BE2C (cell line): ENCODE data around the gene CDH3.

Experiments used
- DNase-seq: peaks from one replicate; pipeline ENCODE4 v3.0.0-alpha.2; 2020
- H3K27me3 ChIP-seq: fragments of 250-450 bp; sonication (Bioruptor Pico); 2 replicates; pipeline ENCODE4 v1.5.1; 2020; ENCODE audit warnings: mild to moderate bottlenecking
- H3K36me3 ChIP-seq: fragments of 250-450 bp; sonication (Bioruptor Pico); 2 replicates; pipeline ENCODE4 v1.5.1; 2020; ENCODE audit warnings: mild to moderate bottlenecking
- H3K4me1 ChIP-seq: fragments of 250-450 bp; sonication (Bioruptor Pico); 2 replicates; pipeline ENCODE4 v1.5.1; 2020
- H3K4me3 ChIP-seq: 2 replicates; pipeline ENCODE4 v1.5.1; 2011; ENCODE audit warnings: low read depth, low read length
- H3K9me3 ChIP-seq: fragments of 250-450 bp; sonication (Bioruptor Pico); 2 replicates; pipeline ENCODE4 v1.5.1; 2020
- TF ChIP-seq, protein P1 (sequence below): IDR thresholded peaks from 2 replicates; pipeline ENCODE4 v1.5.1; 2012; ENCODE audit warnings: mild to moderate bottlenecking, low read depth, low read length

CDH3 gene

DNA sequence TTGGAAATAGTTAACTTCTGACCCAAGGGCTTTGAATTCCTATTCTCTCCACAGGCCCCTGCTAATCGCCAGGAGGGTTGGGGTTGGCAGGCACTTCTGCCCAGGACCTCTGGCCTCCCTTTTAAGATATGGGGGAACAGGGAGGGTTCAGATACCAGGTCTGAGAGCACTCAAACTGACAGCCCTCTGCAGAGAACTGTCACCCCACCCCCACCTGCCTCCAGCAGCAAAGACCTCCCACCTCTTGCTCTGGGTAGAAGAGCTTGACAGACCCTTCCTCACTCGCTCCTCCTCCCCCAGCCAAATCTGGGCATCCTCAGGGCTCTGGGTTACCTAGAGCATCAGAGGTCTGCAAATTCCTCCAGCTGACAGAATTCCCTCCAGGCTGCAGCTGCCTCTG is 11.6 kb downstream of the CDH3 start:
- no peaks in the 10 kb centered on the region for H3K36me3 ChIP-seq
- no peaks in the 10 kb centered on the region for H3K9me3 ChIP-seq
- DNase-seq, result no peak
- H3K4me3 ChIP-seq, result no peak overlapping the region
- no peaks in the 10 kb centered on the region for H3K4me1 ChIP-seq
- TF ChIP-seq, protein P1, sequence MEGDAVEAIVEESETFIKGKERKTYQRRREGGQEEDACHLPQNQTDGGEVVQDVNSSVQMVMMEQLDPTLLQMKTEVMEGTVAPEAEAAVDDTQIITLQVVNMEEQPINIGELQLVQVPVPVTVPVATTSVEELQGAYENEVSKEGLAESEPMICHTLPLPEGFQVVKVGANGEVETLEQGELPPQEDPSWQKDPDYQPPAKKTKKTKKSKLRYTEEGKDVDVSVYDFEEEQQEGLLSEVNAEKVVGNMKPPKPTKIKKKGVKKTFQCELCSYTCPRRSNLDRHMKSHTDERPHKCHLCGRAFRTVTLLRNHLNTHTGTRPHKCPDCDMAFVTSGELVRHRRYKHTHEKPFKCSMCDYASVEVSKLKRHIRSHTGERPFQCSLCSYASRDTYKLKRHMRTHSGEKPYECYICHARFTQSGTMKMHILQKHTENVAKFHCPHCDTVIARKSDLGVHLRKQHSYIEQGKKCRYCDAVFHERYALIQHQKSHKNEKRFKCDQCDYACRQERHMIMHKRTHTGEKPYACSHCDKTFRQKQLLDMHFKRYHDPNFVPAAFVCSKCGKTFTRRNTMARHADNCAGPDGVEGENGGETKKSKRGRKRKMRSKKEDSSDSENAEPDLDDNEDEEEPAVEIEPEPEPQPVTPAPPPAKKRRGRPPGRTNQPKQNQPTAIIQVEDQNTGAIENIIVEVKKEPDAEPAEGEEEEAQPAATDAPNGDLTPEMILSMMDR, result no peak
- H3K27me3 ChIP-seq, result no peaks in the 10 kb centered on the region

DNA sequence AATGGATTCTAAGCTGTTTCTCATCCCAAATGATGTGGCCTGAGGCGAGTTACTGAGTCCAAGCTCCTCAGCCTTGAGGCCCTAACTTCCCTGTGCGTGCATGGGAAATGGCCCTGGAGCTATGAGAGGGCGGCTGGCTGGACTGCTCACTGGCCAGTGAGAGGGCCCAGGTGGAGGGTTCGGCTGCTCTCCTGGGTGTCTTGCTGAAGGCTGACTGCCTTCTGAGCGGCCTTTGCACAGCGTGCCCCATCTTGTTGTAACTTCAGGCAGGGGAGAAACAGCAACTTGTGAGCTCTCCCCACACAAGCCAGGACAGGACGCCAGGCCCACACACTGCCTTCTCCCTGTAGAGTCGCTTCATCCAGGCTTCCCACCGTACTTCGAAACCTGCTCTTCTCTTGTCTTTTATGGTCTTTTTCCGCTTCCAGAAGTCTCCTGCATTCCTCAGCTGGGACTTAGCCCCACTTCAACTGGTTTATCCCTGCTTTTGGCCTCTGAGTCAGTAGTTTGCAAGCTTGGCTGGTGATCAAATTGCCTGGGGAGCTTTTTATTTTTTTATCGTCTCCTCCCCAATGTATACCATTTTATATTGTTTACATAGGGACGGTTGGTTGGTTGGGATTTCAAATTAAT is 13.3 kb downstream of the CDH3 start:
- no peaks in the 10 kb centered on the region for H3K9me3 ChIP-seq
- no peaks in the 10 kb centered on the region for H3K4me1 ChIP-seq
- no peaks in the 10 kb centered on the region for H3K27me3 ChIP-seq
- no peak for DNase-seq
- TF ChIP-seq, protein P1, result no peak
- H3K4me3 ChIP-seq, result no peak overlapping the region
- H3K36me3 ChIP-seq, result no peaks in the 10 kb centered on the region

DNA sequence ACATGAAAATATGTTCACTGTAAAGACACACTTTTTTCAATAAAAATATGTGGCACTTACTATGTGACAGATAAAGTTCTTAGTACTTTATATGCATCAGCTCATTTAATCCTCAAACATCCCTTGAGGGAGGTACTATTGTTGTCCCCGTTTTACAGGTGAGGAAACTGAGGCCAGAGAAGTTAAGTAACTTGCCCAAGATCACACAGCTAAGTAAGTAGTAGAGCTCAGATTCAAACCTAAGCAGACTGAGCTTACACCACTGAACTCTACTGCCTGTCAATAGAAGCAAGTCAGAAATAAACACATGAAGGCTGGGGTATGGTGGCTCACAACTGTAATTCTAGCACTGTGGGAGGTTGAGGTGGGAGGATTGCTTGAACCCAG is 13.9 kb downstream of the CDH3 start:
- Histone ChIP-seq H3K27me3 (no peaks in the 10 kb centered on the region), H3K9me3 (no peaks in the 10 kb centered on the region), H3K4me1 (no peaks in the 10 kb centered on the region), H3K36me3 (no peaks in the 10 kb centered on the region), H3K4me3 (no peak overlapping the region)
- DNase-seq, result no peak
- TF ChIP-seq, protein P1, result no peak

GRCh38 chr16:68659412-68660358 is 14.6 kb downstream of the CDH3 start:
- DNase-seq, result no peak
- Histone ChIP-seq H3K9me3 (no peaks in the 10 kb centered on the region), H3K27me3 (no peaks in the 10 kb centered on the region), H3K36me3 (no peaks in the 10 kb centered on the region), H3K4me1 (no peaks in the 10 kb centered on the region), H3K4me3 (no peak overlapping the region)
- TF ChIP-seq, protein P1, result no peak

GRCh38 chr16:68660359-68660795 is 15.3 kb downstream of the CDH3 start:
- no peak overlapping the region for H3K4me3 ChIP-seq
- no peaks in the 10 kb centered on the region for H3K27me3 ChIP-seq
- H3K9me3 ChIP-seq, result no peaks in the 10 kb centered on the region
- H3K4me1 ChIP-seq, result no peaks in the 10 kb centered on the region
- no peak for DNase-seq
- no peaks in the 10 kb centered on the region for H3K36me3 ChIP-seq
- TF ChIP-seq, protein P1, result no peak

GRCh38 chr16:68662035-68662434 is 16.9 kb downstream of the CDH3 start:
- H3K4me3 ChIP-seq, result no peak overlapping the region
- TF ChIP-seq, protein P1, result no peak
- no peaks in the 10 kb centered on the region for H3K4me1 ChIP-seq
- no peak for DNase-seq
- H3K36me3 ChIP-seq, result no peaks in the 10 kb centered on the region
- H3K9me3 ChIP-seq, result no peaks in the 10 kb centered on the region
- no peaks in the 10 kb centered on the region for H3K27me3 ChIP-seq
